Esophagus muscularis mucosa (tissue), 2 donors: ENCODE results near the gene IDH2.

ENCODE experiments used
- EP300 ChIP-seq: sonication (generic); formaldehyde crosslinking; IDR thresholded peaks from one replicate; pipeline ENCODE4 v1.6.1; 2017; ENCODE audit warnings: antibody characterized with exemption
- POLR2A ChIP-seq: fragments of 450-650 bp; IDR thresholded peaks from one replicate; pipeline ENCODE4 v1.6.1; 2017; ENCODE audit warnings: antibody characterized with exemption, moderate library complexity, mild to moderate bottlenecking, low read depth

- TF ChIP-seq POLR2A = no peak
- TF ChIP-seq EP300 = no peak
Measured at GRCh38 chr15:90130291-90130690, 28.0 kb upstream of the IDH2 start.
